Natural killer cell treated with Interleukin-12 subunit alpha and Interleukin-12 subunit beta and Interleukin-15 and Interleukin-18, amount 100 ng/mL, for 72 hours (primary cell): Measurements from ENCODE around the gene WASHC2A. TPM values are rescaled to one million over a fixed set of nuclear protein-coding genes. Genes with fewer than 3 reads are reported as not detected.
"Not testable (repeated sequence)": the region's sequence is repeated elsewhere in the genome, so short reads cannot be mapped to it uniquely, and the experiment has no call there.

Experiments used
- ATAC-seq, 2 donors: fragments of 150-1000 bp; cut with Tn5 transposase in 1 of 2; sonication (Bioruptor Pico), chemical (Tn5 transposase) in 1 of 2; 2 replicates each; pipeline ENCODE4 v1.10.0; 2021
- DNase-seq: peaks from one replicate; pipeline ENCODE4 v3.0.0; 2022; ENCODE audit warnings: low spot score
- H3K27ac Mint-ChIP-seq, 2 donors: 1 replicate in 1 of 2; 2 replicates in 1 of 2; pipeline ENCODE4 v1.8.0; 2022; ENCODE audit warnings: mixed read lengths in 2 of 2, mild to moderate bottlenecking in 1 of 2, moderate library complexity in 1 of 2
- H3K27me3 Mint-ChIP-seq, 2 donors: 1 replicate in 1 of 2; 2 replicates in 1 of 2; pipeline ENCODE4 v1.8.0; 2022; ENCODE audit warnings: mixed read lengths in 2 of 2
- H3K36me3 Mint-ChIP-seq: one replicate; pipeline ENCODE4 v1.8.0; 2022; ENCODE audit warnings: mixed read lengths
- H3K4me1 Mint-ChIP-seq, 2 donors: 1 replicate in 1 of 2; 2 replicates in 1 of 2; pipeline ENCODE4 v1.8.0; 2022; ENCODE audit warnings: low read depth in 2 of 2, mixed read lengths in 2 of 2, mild to moderate bottlenecking in 1 of 2
- H3K4me3 Mint-ChIP-seq: one replicate; pipeline ENCODE4 v1.8.0; 2022; ENCODE audit warnings: mixed read lengths
- H3K9me3 Mint-ChIP-seq: 2 replicates; pipeline ENCODE4 v1.8.0; 2022; ENCODE audit warnings: mixed read lengths
- total RNA-seq, 2 donors: library from RNA; stranded (reverse); gene quantifications; one replicate each; pipeline ENCODE4 v1.2.3, GENCODE V29; 2022

WASHC2A gene
- total RNA-seq, 2 donors from 2014 or later = 26.6 to 40.5 TPM

DNA sequence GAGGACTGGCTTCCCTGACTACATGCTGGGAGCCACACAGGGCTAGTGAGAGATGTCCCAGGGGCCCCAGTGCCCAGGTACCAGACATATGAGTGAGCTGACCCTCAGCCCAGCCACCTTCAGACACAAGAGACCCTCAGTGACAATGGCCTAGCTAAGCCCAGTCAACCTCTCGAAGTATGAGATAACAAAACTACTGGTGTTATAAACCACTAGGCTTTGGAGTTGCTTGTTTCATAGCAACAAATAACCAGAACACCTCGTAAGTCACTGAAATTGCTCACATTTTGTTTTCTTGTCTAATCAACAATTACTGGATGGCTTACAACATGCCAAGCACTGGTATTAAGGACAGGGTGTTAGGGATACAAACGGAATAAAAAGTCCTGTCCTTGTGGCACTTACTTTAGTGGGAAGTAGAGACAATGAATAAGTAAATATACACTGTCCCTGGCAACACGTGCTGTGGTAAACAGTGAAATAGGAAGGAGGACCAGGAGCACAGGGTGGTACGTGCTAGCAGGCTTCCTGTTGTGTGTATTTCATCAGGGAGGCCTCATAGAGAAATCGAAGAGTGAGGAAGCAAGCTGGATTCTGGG lies 14.9 kb upstream of the WASHC2A start:
- peak overlapping the region in 1 of 2 donors; percentile 87 for H3K27ac Mint-ChIP-seq
- DNase-seq, H3K27me3 Mint-ChIP-seq, H3K4me1 Mint-ChIP-seq, ATAC-seq, H3K36me3 Mint-ChIP-seq, H3K4me3 Mint-ChIP-seq, H3K9me3 Mint-ChIP-seq: not testable (repeated sequence)

GRCh38 chr10:50055494-50056292 lies 12.1 kb upstream of the WASHC2A start:
- ATAC-seq, H3K9me3 Mint-ChIP-seq, H3K4me3 Mint-ChIP-seq, DNase-seq, H3K27me3 Mint-ChIP-seq, H3K36me3 Mint-ChIP-seq, H3K4me1 Mint-ChIP-seq: not testable (repeated sequence)
- peak overlapping the region in 1 of 2 donors; percentile 16 for H3K27ac Mint-ChIP-seq

- H3K9me3 Mint-ChIP-seq, ATAC-seq: not testable (repeated sequence)
Measured at GRCh38 chr10:50056654-50057053, 11.1 kb upstream of the WASHC2A start.

GRCh38 chr10:50058727-50059126 lies 9.0 kb upstream of the WASHC2A start:
- H3K27me3 Mint-ChIP-seq, H3K4me3 Mint-ChIP-seq, H3K9me3 Mint-ChIP-seq, ATAC-seq, H3K4me1 Mint-ChIP-seq, H3K27ac Mint-ChIP-seq, DNase-seq, H3K36me3 Mint-ChIP-seq: not testable (repeated sequence)

More at GRCh38 chr10:50056654-50057053, 11.1 kb upstream of the WASHC2A start:
- not testable (repeated sequence) for H3K4me1 Mint-ChIP-seq, H3K27me3 Mint-ChIP-seq, H3K27ac Mint-ChIP-seq, H3K36me3 Mint-ChIP-seq, H3K4me3 Mint-ChIP-seq, DNase-seq

- ATAC-seq, H3K9me3 Mint-ChIP-seq: not testable (repeated sequence)
Measured at GRCh38 chr10:50059946-50060345, 7.8 kb upstream of the WASHC2A start.

DNA sequence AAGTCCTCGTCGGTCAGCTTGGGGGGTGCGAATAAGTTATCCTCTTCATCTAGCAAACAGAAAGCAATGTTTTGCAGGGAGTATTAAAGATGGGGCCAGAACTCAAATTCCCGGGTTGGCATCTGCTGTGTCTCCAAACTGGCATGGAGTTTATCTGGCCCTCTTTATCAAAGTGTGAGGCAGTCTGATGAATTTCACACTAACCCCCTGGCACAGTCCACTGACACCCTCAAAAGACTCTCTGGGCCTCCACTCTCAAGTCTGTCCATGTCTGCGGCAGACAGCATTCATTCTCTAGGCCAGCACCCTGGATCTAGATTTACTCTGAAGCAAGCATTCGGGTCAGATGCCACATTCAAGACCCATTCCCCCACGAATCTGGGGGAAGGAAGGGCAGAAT lies 6.2 kb upstream of the WASHC2A start:
- H3K9me3 Mint-ChIP-seq, H3K27me3 Mint-ChIP-seq: not testable (repeated sequence)

More at GRCh38 chr10:50059946-50060345, 7.8 kb upstream of the WASHC2A start:
- not testable (repeated sequence) for H3K27me3 Mint-ChIP-seq, H3K4me3 Mint-ChIP-seq, H3K4me1 Mint-ChIP-seq, H3K36me3 Mint-ChIP-seq, DNase-seq, H3K27ac Mint-ChIP-seq

GRCh38 chr10:50063100-50063499 lies 4.7 kb upstream of the WASHC2A start:
- DNase-seq = no peak
- no peaks in the 10 kb centered on the region for H3K9me3 Mint-ChIP-seq
- H3K4me1 Mint-ChIP-seq = peaks cover 0 to 3% of the 10 kb centered on the region in 2 donors
- H3K27me3 Mint-ChIP-seq = peaks cover 0 to 2% of the 10 kb centered on the region in 2 donors
- no peak for ATAC-seq
- no peak overlapping the region for H3K4me3 Mint-ChIP-seq
- H3K27ac Mint-ChIP-seq = no peak overlapping the region
- no peaks in the 10 kb centered on the region for H3K36me3 Mint-ChIP-seq

More for the DNA sequence above, 6.2 kb upstream of the WASHC2A start:
- DNase-seq, ATAC-seq, H3K27ac Mint-ChIP-seq, H3K36me3 Mint-ChIP-seq, H3K4me3 Mint-ChIP-seq, H3K4me1 Mint-ChIP-seq: not testable (repeated sequence)

DNA sequence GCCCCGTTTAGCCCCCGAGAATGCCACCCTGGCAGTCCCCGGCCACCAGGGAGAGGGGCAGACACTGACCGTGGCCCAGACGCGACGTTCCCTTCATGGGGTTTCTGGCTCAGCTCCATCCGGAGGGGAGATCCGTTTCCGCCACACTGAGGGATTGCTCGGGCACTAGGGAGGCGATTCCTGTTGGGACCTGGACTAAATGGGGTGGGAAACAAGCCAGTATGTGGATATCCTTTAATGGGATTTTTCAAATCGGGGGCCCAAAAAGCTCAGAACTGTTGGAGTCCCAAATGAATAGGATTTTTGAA lies 552 bp downstream of the WASHC2A start:
- not testable (repeated sequence) for DNase-seq, H3K27me3 Mint-ChIP-seq, H3K9me3 Mint-ChIP-seq, ATAC-seq, H3K36me3 Mint-ChIP-seq, H3K4me1 Mint-ChIP-seq
- H3K27ac Mint-ChIP-seq = peak overlapping the region in 1 of 2 donors; percentile 75
- H3K4me3 Mint-ChIP-seq = peak overlapping the region; percentile 75

GRCh38 chr10:50075139-50075538 lies 7.4 kb downstream of the WASHC2A start:
- not testable (repeated sequence) for ATAC-seq, H3K27me3 Mint-ChIP-seq, H3K9me3 Mint-ChIP-seq, H3K36me3 Mint-ChIP-seq, H3K27ac Mint-ChIP-seq, DNase-seq, H3K4me3 Mint-ChIP-seq, H3K4me1 Mint-ChIP-seq

DNA sequence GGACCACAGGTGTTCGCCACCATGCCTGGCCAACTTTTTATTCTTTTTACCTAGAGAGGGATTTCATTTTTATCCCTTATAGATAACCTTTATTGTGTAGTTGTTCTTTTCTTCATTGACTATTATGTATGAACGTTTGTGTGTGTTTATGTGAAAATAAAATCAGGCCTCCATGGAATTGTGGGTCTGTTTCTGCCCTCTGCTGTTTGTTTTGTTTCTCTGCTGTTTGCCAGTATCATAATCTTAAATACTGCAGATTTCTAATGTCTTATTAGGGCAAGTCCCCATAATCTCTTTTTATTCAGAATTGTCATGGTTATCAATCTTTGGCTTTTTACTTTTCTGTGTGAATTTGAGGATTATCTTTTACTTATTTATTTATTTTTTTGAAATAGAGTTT lies 7.8 kb downstream of the WASHC2A start:
- not testable (repeated sequence) for H3K27me3 Mint-ChIP-seq, DNase-seq, H3K27ac Mint-ChIP-seq, H3K36me3 Mint-ChIP-seq, H3K4me1 Mint-ChIP-seq, H3K4me3 Mint-ChIP-seq, H3K9me3 Mint-ChIP-seq, ATAC-seq

DNA sequence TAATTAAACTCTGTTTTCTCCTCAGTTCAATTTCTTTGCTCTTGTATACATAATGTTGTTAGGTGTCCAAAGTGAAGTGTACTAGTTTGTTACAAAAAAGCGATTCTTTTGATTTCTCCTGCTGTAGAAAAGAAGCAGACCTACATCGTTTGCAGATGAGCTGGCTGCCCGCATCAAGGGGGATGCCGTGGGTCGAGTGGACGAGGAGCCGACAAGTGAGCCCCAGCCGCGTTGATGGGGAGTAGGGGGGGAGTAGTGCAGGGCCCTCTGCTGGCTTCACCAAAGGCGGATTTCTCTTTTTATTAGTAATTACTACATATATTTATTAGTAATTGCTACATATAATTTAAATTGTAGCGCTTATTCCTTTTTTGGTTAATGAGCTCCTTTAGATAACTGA lies 23.6 kb downstream of the WASHC2A start:
- H3K36me3 Mint-ChIP-seq, H3K27me3 Mint-ChIP-seq, ATAC-seq, H3K9me3 Mint-ChIP-seq, H3K27ac Mint-ChIP-seq, H3K4me1 Mint-ChIP-seq, H3K4me3 Mint-ChIP-seq, DNase-seq: not testable (repeated sequence)

DNA sequence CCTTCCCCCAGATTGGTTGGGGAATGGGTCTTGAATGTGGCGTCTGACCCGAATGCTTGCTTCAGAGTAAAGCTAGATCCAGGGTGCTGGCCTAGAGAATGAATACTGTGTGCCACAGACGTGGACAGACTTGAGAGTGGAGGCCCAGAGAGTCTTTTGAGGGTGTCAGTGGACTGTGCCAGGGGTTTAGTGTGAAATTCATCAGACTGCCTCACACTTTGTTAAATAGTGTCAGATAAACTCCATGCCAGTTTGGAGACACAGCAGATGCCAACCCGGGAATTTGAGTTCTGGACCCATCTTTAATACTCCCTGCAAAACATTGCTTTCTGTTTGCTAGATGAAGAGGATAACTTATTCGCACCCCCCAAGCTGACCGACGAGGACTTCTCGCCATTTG lies 25.2 kb downstream of the WASHC2A start:
- H3K27me3 Mint-ChIP-seq, H3K27ac Mint-ChIP-seq, DNase-seq, ATAC-seq, H3K4me1 Mint-ChIP-seq, H3K4me3 Mint-ChIP-seq, H3K9me3 Mint-ChIP-seq, H3K36me3 Mint-ChIP-seq: not testable (repeated sequence)

- not testable (repeated sequence) for H3K27me3 Mint-ChIP-seq, H3K9me3 Mint-ChIP-seq, ATAC-seq, DNase-seq, H3K27ac Mint-ChIP-seq, H3K4me3 Mint-ChIP-seq, H3K4me1 Mint-ChIP-seq, H3K36me3 Mint-ChIP-seq
Measured at GRCh38 chr10:50094630-50095029, 26.9 kb downstream of the WASHC2A start.

DNA sequence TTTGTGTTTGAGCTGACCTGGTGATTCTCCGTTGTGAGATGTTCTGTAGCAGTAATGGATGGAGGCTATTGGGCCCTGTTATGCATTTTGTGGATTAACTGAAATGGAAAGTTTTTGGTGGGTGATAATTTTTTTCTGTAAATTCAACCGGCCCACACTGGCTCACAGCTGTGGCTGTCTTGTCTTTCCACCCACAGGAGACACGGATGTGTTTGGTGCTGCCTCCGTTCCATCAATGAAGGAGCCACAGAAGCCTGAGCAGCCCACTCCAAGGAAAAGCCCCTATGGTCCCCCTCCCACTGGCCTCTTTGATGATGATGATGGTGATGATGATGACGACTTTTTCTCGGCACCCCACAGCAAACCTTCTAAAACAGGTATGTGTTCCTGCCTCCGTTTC lies 27.6 kb downstream of the WASHC2A start:
- not testable (repeated sequence) for DNase-seq, H3K36me3 Mint-ChIP-seq, H3K4me3 Mint-ChIP-seq, H3K9me3 Mint-ChIP-seq, H3K27me3 Mint-ChIP-seq, H3K27ac Mint-ChIP-seq, H3K4me1 Mint-ChIP-seq, ATAC-seq
